ENCODE measurements around the gene FAM168A. TPM values are rescaled to one million over a fixed set of nuclear protein-coding genes. Genes with fewer than 3 reads are reported as not detected.

The FAM168A gene
- total RNA-seq, 1 donor = 28.2 TPM

- no peaks in the 10 kb centered on the region for H3K27me3 ChIP-seq (ENCODE audit: insufficient read depth, low read length)
- H3K79me2 ChIP-seq (ENCODE audit: insufficient read depth, low read length) = peaks cover 17% of the 10 kb centered on the region
- DNase-seq (ENCODE audit: insufficient read length, low spot score, missing footprints) = no peak
- peaks cover 5% of the 10 kb centered on the region for H3K4me1 ChIP-seq (ENCODE audit: insufficient read depth, low read length)
- H3K9me3 ChIP-seq (ENCODE audit: low read depth, low read length) = no peaks in the 10 kb centered on the region
- no peak overlapping the region for H3K27ac ChIP-seq (ENCODE audit: low read depth, low read length)
- peaks cover 10% of the 10 kb centered on the region for H4K20me1 ChIP-seq (ENCODE audit: insufficient read depth, low read length)
- H3K36me3 ChIP-seq (ENCODE audit: insufficient read depth, low read length) = no peaks in the 10 kb centered on the region
- no peak overlapping the region for H2AFZ ChIP-seq (ENCODE audit: low read length)
- TF ChIP-seq CTCF (IDR thresholded peaks at IDR 0.05; ENCODE audit: extremely low read depth, low read depth, low read length) = no peak
- no peak overlapping the region for H3K4me2 ChIP-seq (ENCODE audit: insufficient read depth, low read length)
- H3K4me3 ChIP-seq (ENCODE audit: insufficient read depth, low read length) = no peak overlapping the region
These were observed 117.2 kb downstream of the FAM168A start for GRCh38 chr11:73480677-73481076.

- H2AFZ ChIP-seq (ENCODE audit: low read length) = no peak overlapping the region
- no peak overlapping the region for H3K4me2 ChIP-seq (ENCODE audit: insufficient read depth, low read length)
- DNase-seq (ENCODE audit: insufficient read length, low spot score, missing footprints) = peak; percentile 83
- H3K79me2 ChIP-seq (ENCODE audit: insufficient read depth, low read length) = peaks cover 17% of the 10 kb centered on the region
- no peak overlapping the region for H3K4me3 ChIP-seq (ENCODE audit: insufficient read depth, low read length)
- TF ChIP-seq CTCF (IDR thresholded peaks at IDR 0.05; ENCODE audit: extremely low read depth, low read depth, low read length) = peak; percentile 96
- peaks cover 5% of the 10 kb centered on the region for H3K4me1 ChIP-seq (ENCODE audit: insufficient read depth, low read length)
- peaks cover 10% of the 10 kb centered on the region for H4K20me1 ChIP-seq (ENCODE audit: insufficient read depth, low read length)
- no peak overlapping the region for H3K27ac ChIP-seq (ENCODE audit: low read depth, low read length)
- no peaks in the 10 kb centered on the region for H3K9me3 ChIP-seq (ENCODE audit: low read depth, low read length)
- H3K36me3 ChIP-seq (ENCODE audit: insufficient read depth, low read length) = no peaks in the 10 kb centered on the region
- H3K27me3 ChIP-seq (ENCODE audit: insufficient read depth, low read length) = no peaks in the 10 kb centered on the region
These were observed 119.1 kb downstream of the FAM168A start for GRCh38 chr11:73478737-73479347.

- no peak for DNase-seq (ENCODE audit: insufficient read length, low spot score, missing footprints)
- Histone ChIP-seq H3K4me3 (ENCODE audit: insufficient read depth, low read length) (no peak overlapping the region), H3K4me2 (ENCODE audit: insufficient read depth, low read length) (no peak overlapping the region), H3K27ac (ENCODE audit: low read depth, low read length) (no peak overlapping the region), H3K9me3 (ENCODE audit: low read depth, low read length) (no peaks in the 10 kb centered on the region), H3K4me1 (ENCODE audit: insufficient read depth, low read length) (peaks cover 5% of the 10 kb centered on the region), H4K20me1 (ENCODE audit: insufficient read depth, low read length) (peaks cover 10% of the 10 kb centered on the region), H3K79me2 (ENCODE audit: insufficient read depth, low read length) (peaks cover 18% of the 10 kb centered on the region), H3K27me3 (ENCODE audit: insufficient read depth, low read length) (no peaks in the 10 kb centered on the region), H2AFZ (ENCODE audit: low read length) (no peak overlapping the region), H3K36me3 (ENCODE audit: insufficient read depth, low read length) (no peaks in the 10 kb centered on the region)
- TF ChIP-seq CTCF (IDR thresholded peaks at IDR 0.05; ENCODE audit: extremely low read depth, low read depth, low read length) = no peak
These were observed 120.4 kb downstream of the FAM168A start for GRCh38 chr11:73477518-73477917.

GRCh38 chr11:73475549-73476095 is 122.3 kb downstream of the FAM168A start:
- no peak overlapping the region for H3K4me2 ChIP-seq (ENCODE audit: insufficient read depth, low read length)
- H2AFZ ChIP-seq (ENCODE audit: low read length) = no peak overlapping the region
- H3K4me3 ChIP-seq (ENCODE audit: insufficient read depth, low read length) = no peak overlapping the region
- no peaks in the 10 kb centered on the region for H3K27me3 ChIP-seq (ENCODE audit: insufficient read depth, low read length)
- no peaks in the 10 kb centered on the region for H3K9me3 ChIP-seq (ENCODE audit: low read depth, low read length)
- no peaks in the 10 kb centered on the region for H3K36me3 ChIP-seq (ENCODE audit: insufficient read depth, low read length)
- H4K20me1 ChIP-seq (ENCODE audit: insufficient read depth, low read length) = peaks cover 8% of the 10 kb centered on the region
- peaks cover 18% of the 10 kb centered on the region for H3K79me2 ChIP-seq (ENCODE audit: insufficient read depth, low read length)
- no peak for DNase-seq (ENCODE audit: insufficient read length, low spot score, missing footprints)
- TF ChIP-seq CTCF (IDR thresholded peaks at IDR 0.05; ENCODE audit: extremely low read depth, low read depth, low read length) = no peak
- peaks cover 5% of the 10 kb centered on the region for H3K4me1 ChIP-seq (ENCODE audit: insufficient read depth, low read length)
- H3K27ac ChIP-seq (ENCODE audit: low read depth, low read length) = no peak overlapping the region

Measured in osteoblast (primary cell).